ENCODE results near the gene CD300A.

DNA sequence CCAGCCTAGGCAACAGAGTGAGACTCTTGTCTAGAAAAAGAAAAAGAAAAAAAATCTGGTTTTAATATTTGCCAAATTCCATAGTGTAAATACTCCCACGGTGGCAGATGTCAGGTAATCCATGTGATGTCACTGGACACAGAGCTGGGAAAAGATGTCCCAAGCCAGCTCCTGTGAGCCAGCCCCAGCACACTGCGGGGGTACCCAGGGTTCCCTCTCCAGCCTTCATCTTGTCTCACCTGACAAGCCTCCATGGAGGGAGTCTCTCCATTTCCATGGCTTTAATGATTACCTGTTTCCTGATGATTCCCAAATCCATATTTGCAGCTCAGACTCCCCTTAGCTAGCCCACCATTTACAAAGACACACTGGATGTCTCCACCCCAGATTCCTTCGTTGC lies 60.2 kb downstream of the CD300A start:
- TF ChIP-seq, protein P1, sequence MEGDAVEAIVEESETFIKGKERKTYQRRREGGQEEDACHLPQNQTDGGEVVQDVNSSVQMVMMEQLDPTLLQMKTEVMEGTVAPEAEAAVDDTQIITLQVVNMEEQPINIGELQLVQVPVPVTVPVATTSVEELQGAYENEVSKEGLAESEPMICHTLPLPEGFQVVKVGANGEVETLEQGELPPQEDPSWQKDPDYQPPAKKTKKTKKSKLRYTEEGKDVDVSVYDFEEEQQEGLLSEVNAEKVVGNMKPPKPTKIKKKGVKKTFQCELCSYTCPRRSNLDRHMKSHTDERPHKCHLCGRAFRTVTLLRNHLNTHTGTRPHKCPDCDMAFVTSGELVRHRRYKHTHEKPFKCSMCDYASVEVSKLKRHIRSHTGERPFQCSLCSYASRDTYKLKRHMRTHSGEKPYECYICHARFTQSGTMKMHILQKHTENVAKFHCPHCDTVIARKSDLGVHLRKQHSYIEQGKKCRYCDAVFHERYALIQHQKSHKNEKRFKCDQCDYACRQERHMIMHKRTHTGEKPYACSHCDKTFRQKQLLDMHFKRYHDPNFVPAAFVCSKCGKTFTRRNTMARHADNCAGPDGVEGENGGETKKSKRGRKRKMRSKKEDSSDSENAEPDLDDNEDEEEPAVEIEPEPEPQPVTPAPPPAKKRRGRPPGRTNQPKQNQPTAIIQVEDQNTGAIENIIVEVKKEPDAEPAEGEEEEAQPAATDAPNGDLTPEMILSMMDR (IDR thresholded peaks at IDR 0.05): no peak
- no peak for TF ChIP-seq POLR2A (IDR thresholded peaks at IDR 0.05)
